Measurements from ENCODE around the gene LMO1.

Gene LMO1

DNA sequence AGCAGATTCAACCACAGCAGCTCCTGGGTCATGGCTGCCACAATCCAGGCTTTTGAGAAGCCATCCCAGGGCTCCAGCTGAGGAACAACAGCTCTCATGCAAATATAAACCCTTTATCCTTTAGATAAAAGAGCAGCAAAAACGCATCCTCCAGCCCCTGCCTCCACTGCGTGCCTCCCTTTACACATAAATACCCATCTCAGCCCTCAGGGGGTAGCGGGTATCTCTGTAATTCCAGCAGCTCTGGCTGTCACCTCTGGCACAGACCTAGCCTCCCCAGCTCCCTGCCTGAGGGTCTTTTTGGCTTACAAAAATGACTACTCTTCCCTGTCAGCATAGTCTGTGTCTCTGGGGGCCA lies 21.6 kb downstream of the LMO1 start:
- no peak overlapping the region for H3K27ac ChIP-seq
- TF ChIP-seq CTCF (IDR thresholded peaks at IDR 0.05) (no peak), ZFX (IDR thresholded peaks at IDR 0.05; ENCODE audit: borderline replicate concordance) (no peak)

- no peak overlapping the region for H3K27ac ChIP-seq
- TF ChIP-seq ZFX (IDR thresholded peaks at IDR 0.05; ENCODE audit: borderline replicate concordance), result no peak
- TF ChIP-seq CTCF (IDR thresholded peaks at IDR 0.05), result no peak
These were observed 22.1 kb downstream of the LMO1 start for GRCh38 chr11:8241373-8242117.

DNA sequence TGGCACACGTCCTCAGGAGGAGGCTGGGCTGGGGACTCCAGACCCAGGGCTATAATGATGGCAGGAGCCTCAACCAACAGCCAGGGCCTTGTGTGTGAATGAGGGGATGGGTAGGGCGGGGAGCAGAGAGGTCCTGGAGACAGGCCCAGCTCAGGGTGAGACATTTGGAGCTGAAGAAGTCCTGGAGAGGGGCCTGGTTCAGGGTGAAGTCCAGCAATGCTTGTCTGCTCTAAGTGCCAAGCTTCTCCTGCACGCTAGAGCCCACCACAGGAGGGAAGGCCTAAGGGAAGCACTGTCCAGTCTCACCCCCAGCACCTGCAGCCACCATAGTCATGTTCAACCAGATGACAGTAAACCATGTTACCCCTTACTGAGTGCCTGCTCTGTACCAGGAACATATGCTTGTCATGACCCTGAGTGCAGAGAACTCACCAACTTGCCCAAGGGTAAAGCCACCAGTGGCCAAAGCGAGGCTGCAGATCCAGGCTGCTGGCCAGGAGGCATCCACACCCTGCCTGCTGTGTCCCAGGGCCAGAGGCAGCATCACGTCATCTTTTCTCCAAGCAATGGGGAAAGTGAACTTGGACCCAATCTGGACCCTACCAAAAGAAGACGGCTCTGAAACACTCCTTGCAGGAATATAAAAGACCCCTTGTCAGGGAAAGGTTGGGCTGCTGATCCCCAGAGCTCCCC lies 24.0 kb downstream of the LMO1 start:
- H3K27ac ChIP-seq, result no peak overlapping the region
- TF ChIP-seq CTCF (IDR thresholded peaks at IDR 0.05), result no peak
- TF ChIP-seq ZFX (IDR thresholded peaks at IDR 0.05; ENCODE audit: borderline replicate concordance), result no peak

- TF ChIP-seq ZFX (IDR thresholded peaks at IDR 0.05; ENCODE audit: borderline replicate concordance) (no peak), CTCF (IDR thresholded peaks at IDR 0.05) (no peak)
- H3K27ac ChIP-seq, result no peak overlapping the region
These were observed 24.6 kb downstream of the LMO1 start for GRCh38 chr11:8239040-8239439.

- TF ChIP-seq ZFX (IDR thresholded peaks at IDR 0.05; ENCODE audit: borderline replicate concordance), result no peak
- TF ChIP-seq CTCF (IDR thresholded peaks at IDR 0.05), result no peak
- H3K27ac ChIP-seq, result no peak overlapping the region
These were observed 26.2 kb downstream of the LMO1 start for GRCh38 chr11:8237453-8237852.

DNA sequence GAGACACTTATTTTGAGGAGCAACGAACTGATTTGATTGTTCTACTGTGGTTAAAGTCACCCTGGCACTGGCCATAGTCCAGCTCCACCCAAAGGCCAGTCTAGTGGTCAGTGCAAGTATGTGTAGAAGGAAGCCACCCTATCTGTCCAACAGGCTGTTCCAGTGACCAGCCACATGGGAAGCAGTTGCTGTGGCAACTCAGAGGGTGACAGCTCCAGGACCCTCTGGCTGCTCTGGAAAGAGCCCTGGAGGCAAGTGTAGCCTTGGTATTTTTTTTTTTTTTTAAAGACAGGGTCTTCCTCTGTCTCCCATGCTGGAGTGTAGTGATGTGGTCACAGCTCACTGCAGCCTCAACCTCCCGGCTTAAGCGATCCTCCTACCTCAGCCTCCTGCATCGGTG lies 27.8 kb downstream of the LMO1 start:
- no peak overlapping the region for H3K27ac ChIP-seq
- TF ChIP-seq ZFX (IDR thresholded peaks at IDR 0.05; ENCODE audit: borderline replicate concordance), result no peak
- no peak for TF ChIP-seq CTCF (IDR thresholded peaks at IDR 0.05)

GRCh38 chr11:8234910-8235309 lies 28.8 kb downstream of the LMO1 start:
- H3K27ac ChIP-seq, result no peak overlapping the region
- no peak for TF ChIP-seq ZFX (IDR thresholded peaks at IDR 0.05; ENCODE audit: borderline replicate concordance)
- peak; percentile 18; the same call in 1 of the 2 replicates for TF ChIP-seq CTCF (IDR thresholded peaks at IDR 0.05)

Measured in 22Rv1 (cell line).